ENCODE measurements around the gene GARRE1.

DNA sequence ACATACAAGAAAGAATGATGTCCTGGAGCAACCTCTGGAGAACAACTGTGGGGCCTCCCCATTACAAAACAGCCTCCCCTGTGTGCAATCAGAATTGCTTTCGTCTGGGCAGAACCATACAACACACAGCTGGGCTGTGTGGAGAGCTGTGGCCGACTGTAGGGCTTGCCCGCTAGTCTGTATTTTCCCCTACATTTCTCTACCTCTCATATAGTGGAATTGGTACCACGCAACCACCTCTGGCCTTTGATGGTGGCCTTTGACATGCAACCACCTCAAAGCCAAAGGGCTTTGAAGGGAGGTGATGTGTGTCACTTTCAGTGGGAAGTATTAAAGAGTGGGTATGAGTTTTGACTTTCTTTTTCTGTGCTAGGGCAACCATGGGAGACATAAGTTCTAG, 34.0 kb downstream of the GARRE1 start:
- TF ChIP-seq FOXP2 (optimal IDR thresholded peaks at IDR 0.05; ENCODE audit: borderline replicate concordance, extremely low read depth, extremely low read length, insufficient read depth), result no peak
- TF ChIP-seq POLR2AphosphoS5 (IDR thresholded peaks at IDR 0.05; ENCODE audit: low read depth, low read length), result no peak

Measured in PFSK-1 (cell line).